Neuronal stem cell (in vitro differentiated cells): ENCODE data around the gene ANKS6.

ENCODE experiments used
- DNase-seq: peaks from one replicate; pipeline ENCODE4 v3.0.0-alpha.2; 2013; ENCODE audit warnings: low spot score
- H2AFZ ChIP-seq: one replicate; pipeline ENCODE4 v1.6.1; 2013; ENCODE audit warnings: mild to moderate bottlenecking, low read length, inconsistent platforms
- H2AK5ac ChIP-seq: 2 replicates; pipeline ENCODE4 v1.6.1; 2013; ENCODE audit warnings: low read depth, mild to moderate bottlenecking, inconsistent platforms, low read length, moderate library complexity, mixed read lengths
- H2BK120ac ChIP-seq: 2 replicates; pipeline ENCODE4 v1.6.1; 2013; ENCODE audit warnings: low read depth, mild to moderate bottlenecking, inconsistent platforms, low read length, moderate library complexity, mixed read lengths
- H2BK12ac ChIP-seq: one replicate; pipeline ENCODE4 v1.6.1; 2013; ENCODE audit warnings: low read length, inconsistent platforms
- H2BK15ac ChIP-seq: 2 replicates; pipeline ENCODE4 v1.6.1; 2013; ENCODE audit warnings: mild to moderate bottlenecking, low read length, inconsistent platforms, mixed read lengths
- H2BK5ac ChIP-seq: one replicate; pipeline ENCODE4 v1.6.1; 2013; ENCODE audit warnings: inconsistent platforms, mild to moderate bottlenecking, low read length, moderate library complexity
- H3K14ac ChIP-seq: one replicate; pipeline ENCODE4 v1.6.1; 2013; ENCODE audit warnings: low read length, inconsistent platforms
- H3K18ac ChIP-seq: 2 replicates; pipeline ENCODE4 v1.6.1; 2013; ENCODE audit warnings: low read length, inconsistent platforms
- H3K23ac ChIP-seq: 2 replicates; pipeline ENCODE4 v1.6.1; 2013; ENCODE audit warnings: low read depth, mild to moderate bottlenecking, mixed read lengths, low read length, inconsistent platforms; ENCODE audit not compliant: poor library complexity
- H3K27ac ChIP-seq: replicated peaks from 3 replicates; pipeline ENCODE4 v1.5.1; 2013; ENCODE audit warnings: low read length, inconsistent platforms
- H3K27me3 ChIP-seq, 3 experiments: 2 replicates each; pipeline ENCODE4 v1.6.1; 2013; ENCODE audit warnings: low read length in 3 of 3, mild to moderate bottlenecking in 2 of 3, inconsistent platforms in 1 of 3, low read depth in 1 of 3, mixed read lengths in 1 of 3, moderate library complexity in 1 of 3; ENCODE audit not compliant: control insufficient read depth in 3 of 3, insufficient read depth in 3 of 3
- H3K36me3 ChIP-seq, 2 donors: replicated peaks in 1 of 2; 2 replicates each; pipeline ENCODE4 v1.6.1; 2013; ENCODE audit warnings: low read length in 2 of 2; ENCODE audit not compliant: control insufficient read depth in 2 of 2, insufficient read depth in 2 of 2
- H3K4ac ChIP-seq: 2 replicates; pipeline ENCODE4 v1.6.1; 2013; ENCODE audit warnings: inconsistent platforms, mild to moderate bottlenecking, low read length, moderate library complexity
- H3K4me1 ChIP-seq, 2 donors: 1 replicate in 1 of 2; 2 replicates in 1 of 2; pipeline ENCODE4 v1.6.1; 2013; ENCODE audit warnings: low read length in 2 of 2, low read depth in 1 of 2; ENCODE audit not compliant: control insufficient read depth in 2 of 2, insufficient read depth in 1 of 2
- H3K4me2 ChIP-seq: one replicate; pipeline ENCODE4 v1.6.1; 2013; ENCODE audit warnings: mild to moderate bottlenecking, low read length, inconsistent platforms; ENCODE audit not compliant: insufficient read depth, poor library complexity, severe bottlenecking
- H3K4me3 ChIP-seq, 2 donors: 2 replicates each; pipeline ENCODE4 v1.5.1; 2013; ENCODE audit warnings: low read length in 2 of 2, mild to moderate bottlenecking in 2 of 2, inconsistent platforms in 1 of 2, moderate library complexity in 1 of 2
- H3K79me1 ChIP-seq: one replicate; pipeline ENCODE4 v1.6.1; 2013; ENCODE audit warnings: low read depth, mild to moderate bottlenecking, inconsistent platforms, low read length, moderate library complexity
- H3K9ac ChIP-seq: one replicate; pipeline ENCODE4 v1.6.1; 2013; ENCODE audit warnings: mild to moderate bottlenecking, low read depth, low read length, inconsistent platforms; ENCODE audit not compliant: poor library complexity
- H3K9me3 ChIP-seq, 2 donors: replicated peaks in 1 of 2; 2 replicates each; pipeline versions ENCODE3 to v1.6.1; 2013; ENCODE audit warnings: low read length in 2 of 2, mild to moderate bottlenecking in 2 of 2, inconsistent platforms in 1 of 2, low read depth in 1 of 2, mixed read lengths in 1 of 2, moderate library complexity in 1 of 2; ENCODE audit not compliant: control insufficient read depth in 2 of 2, insufficient read depth in 1 of 2
- H4K8ac ChIP-seq: one replicate; pipeline ENCODE4 v1.6.1; 2013; ENCODE audit warnings: low read depth, mild to moderate bottlenecking, inconsistent platforms, low read length, moderate library complexity
- H4K91ac ChIP-seq: one replicate; pipeline ENCODE4 v1.6.1; 2013; ENCODE audit warnings: low read length, low read depth, mild to moderate bottlenecking, inconsistent platforms; ENCODE audit not compliant: poor library complexity
- WGBS, 2 donors: extraction: QIAGEN DNeasy Blood & Tissue Kit; methylation state at CpG; one replicate each; pipeline ENCODE4 v1.1.7; 2013; ENCODE audit warnings: missing lambda C conversion rate in 2 of 2, mixed read lengths in 1 of 2; ENCODE audit not compliant: insufficient read length in 2 of 2, insufficient replicate concordance in 1 of 2; ENCODE audit errors: extremely low coverage in 2 of 2; 5-methylcytosine and 5-hydroxymethylcytosine counted together

The ANKS6 gene

GRCh38 chr9:98818764-98819163 lies 22.4 kb upstream of the ANKS6 start:
- no peaks in the 10 kb centered on the region for H3K36me3 ChIP-seq
- no peak overlapping the region for H2BK15ac ChIP-seq
- no peak overlapping the region for H3K4me2 ChIP-seq
- H3K4me1 ChIP-seq: no peaks in the 10 kb centered on the region
- H3K14ac ChIP-seq: no peak overlapping the region
- no peak overlapping the region for H2BK5ac ChIP-seq
- WGBS, 2 donors: no CpG with 5 or more reads among the region's 2 CpGs
- no peaks in the 10 kb centered on the region for H3K79me1 ChIP-seq
- no peak overlapping the region for H3K23ac ChIP-seq
- H3K18ac ChIP-seq: no peak overlapping the region
- no peaks in the 10 kb centered on the region for H3K9me3 ChIP-seq
- H4K8ac ChIP-seq: no peak overlapping the region
- H2AK5ac ChIP-seq: no peak overlapping the region
- no peak overlapping the region for H2BK120ac ChIP-seq
- no peaks in the 10 kb centered on the region for H3K27me3 ChIP-seq
- DNase-seq: no peak
- no peak overlapping the region for H3K4me3 ChIP-seq
- no peak overlapping the region for H2AFZ ChIP-seq
- no peak overlapping the region for H2BK12ac ChIP-seq
- no peak overlapping the region for H3K4ac ChIP-seq
- no peak overlapping the region for H4K91ac ChIP-seq
- no peak overlapping the region for H3K9ac ChIP-seq
- H3K27ac ChIP-seq: no peak overlapping the region

GRCh38 chr9:98815391-98815951 lies 19.1 kb upstream of the ANKS6 start:
- no peak overlapping the region for H2BK5ac ChIP-seq
- no peak overlapping the region for H2BK15ac ChIP-seq
- no peak overlapping the region for H3K14ac ChIP-seq
- DNase-seq: no peak
- H3K4me2 ChIP-seq: no peak overlapping the region
- H3K9ac ChIP-seq: no peak overlapping the region
- no peaks in the 10 kb centered on the region for H3K36me3 ChIP-seq
- no peak overlapping the region for H4K8ac ChIP-seq
- peaks cover under 1% of the 10 kb centered on the region in 2 donors for H3K4me1 ChIP-seq
- no peak overlapping the region for H3K27ac ChIP-seq
- no peaks in the 10 kb centered on the region for H3K79me1 ChIP-seq
- no CpG with 5 or more reads among the region's 6 CpGs for WGBS, 2 donors
- H2BK12ac ChIP-seq: no peak overlapping the region
- no peak overlapping the region for H3K23ac ChIP-seq
- no peak overlapping the region for H3K18ac ChIP-seq
- H2BK120ac ChIP-seq: no peak overlapping the region
- H3K4ac ChIP-seq: no peak overlapping the region
- H3K9me3 ChIP-seq: no peaks in the 10 kb centered on the region
- no peak overlapping the region for H2AFZ ChIP-seq
- H2AK5ac ChIP-seq: no peak overlapping the region
- no peak overlapping the region for H4K91ac ChIP-seq
- H3K4me3 ChIP-seq: no peak overlapping the region
- H3K27me3 ChIP-seq: no peaks in the 10 kb centered on the region

DNA sequence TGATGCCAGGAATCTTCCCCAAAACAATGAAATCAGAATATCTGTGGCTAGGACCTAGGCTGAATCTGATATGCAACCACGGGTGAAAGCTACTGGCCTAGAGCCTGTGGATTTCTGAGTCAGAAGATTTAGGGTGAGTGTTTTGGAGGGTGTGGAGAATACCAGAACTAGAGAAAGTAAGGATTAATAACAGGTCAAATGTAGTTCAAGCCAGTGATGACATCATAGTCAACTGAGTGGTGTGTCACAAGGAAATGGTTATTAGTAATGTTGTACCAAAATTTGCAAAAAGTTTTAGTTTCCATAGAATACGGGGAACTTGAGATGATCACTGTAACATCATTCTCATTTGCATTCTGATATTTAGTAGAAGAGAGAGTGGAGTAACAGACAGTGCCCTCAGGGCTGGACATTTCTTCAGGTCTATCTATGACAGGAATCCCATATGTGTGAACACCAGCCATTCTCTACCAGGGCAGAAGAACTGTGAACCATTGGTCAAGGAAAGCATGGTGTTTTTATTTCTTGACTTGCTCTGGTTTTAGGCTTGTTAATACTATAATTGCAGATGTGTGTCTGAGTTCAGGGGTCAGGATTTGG lies 14.8 kb upstream of the ANKS6 start:
- Histone ChIP-seq H3K36me3 (no peaks in the 10 kb centered on the region), H3K9me3 (no peaks in the 10 kb centered on the region), H3K4ac (no peak overlapping the region), H2BK12ac (no peak overlapping the region), H2AFZ (no peak overlapping the region), H3K9ac (no peak overlapping the region), H3K18ac (no peak overlapping the region), H3K79me1 (no peaks in the 10 kb centered on the region), H4K8ac (no peak overlapping the region), H3K14ac (no peak overlapping the region), H4K91ac (no peak overlapping the region), H3K27me3 (peaks cover 0 to 30% (median 0%) of the 10 kb centered on the region in 3 experiments), H3K4me1 (peaks cover 16 to 21% of the 10 kb centered on the region in 2 donors), H2AK5ac (no peak overlapping the region), H3K4me2 (no peak overlapping the region), H3K23ac (no peak overlapping the region), H3K27ac (no peak overlapping the region), H2BK15ac (no peak overlapping the region), H2BK5ac (no peak overlapping the region), H2BK120ac (no peak overlapping the region), H3K4me3 (no peak overlapping the region)
- DNase-seq: no peak
- WGBS, 2 donors: no CpG with 5 or more reads among the region's 2 CpGs

- no peak for DNase-seq
- Histone ChIP-seq H3K27ac (peak overlapping the region; percentile 66), H3K27me3 (peaks cover 0 to 39% (median 0%) of the 10 kb centered on the region in 3 experiments)
These were observed 13.9 kb upstream of the ANKS6 start for GRCh38 chr9:98810102-98810842.

More at GRCh38 chr9:98810102-98810842, 13.9 kb upstream of the ANKS6 start:
- Histone ChIP-seq H2BK120ac (no peak overlapping the region), H3K14ac (no peak overlapping the region), H2AK5ac (no peak overlapping the region), H3K9me3 (no peaks in the 10 kb centered on the region), H3K18ac (no peak overlapping the region), H3K23ac (no peak overlapping the region), H2BK5ac (no peak overlapping the region), H3K79me1 (no peaks in the 10 kb centered on the region), H3K4ac (no peak overlapping the region), H2BK15ac (no peak overlapping the region), H2AFZ (peak overlapping the region; percentile 9), H3K36me3 (no peaks in the 10 kb centered on the region), H3K4me3 (no peak overlapping the region), H3K4me2 (peak overlapping the region; percentile 12), H4K8ac (no peak overlapping the region), H3K4me1 (peaks cover 16 to 21% of the 10 kb centered on the region in 2 donors), H4K91ac (no peak overlapping the region), H3K9ac (no peak overlapping the region), H2BK12ac (no peak overlapping the region)
- WGBS, 2 donors: no CpG with 5 or more reads among the region's 3 CpGs
